ENCODE results near the gene LIMK1.

GRCh38 chr7:74148491-74148890 lies 64.9 kb downstream of the LIMK1 start:
- TF ChIP-seq POLR2A (IDR thresholded peaks at IDR 0.05; ENCODE audit: extremely low read depth, insufficient read length) (no peak), CTCF (IDR thresholded peaks at IDR 0.05; ENCODE audit: low read depth, low read length) (no peak)

All from NB4 (cell line).